ENCODE measurements around the gene TTBK1.

Gene TTBK1

GRCh38 chr6:43271944-43272343 is 28.7 kb downstream of the TTBK1 start:
- DNase-seq (ENCODE audit: low read depth in 2 of 2): no peak

- no peak for DNase-seq (ENCODE audit: low read depth in 2 of 2)
Observed at GRCh38 chr6:43273707-43274106, 30.4 kb downstream of the TTBK1 start.

GRCh38 chr6:43274127-43274915 is 31.0 kb downstream of the TTBK1 start:
- DNase-seq (ENCODE audit: low read depth in 2 of 2): no peak

GRCh38 chr6:43274916-43275597 is 31.8 kb downstream of the TTBK1 start:
- no peak for DNase-seq (ENCODE audit: low read depth in 2 of 2)

GRCh38 chr6:43275801-43276576 is 32.7 kb downstream of the TTBK1 start:
- DNase-seq (ENCODE audit: low read depth in 2 of 2): no peak

- no peak for DNase-seq (ENCODE audit: low read depth in 2 of 2)
Observed at GRCh38 chr6:43276577-43277305, 33.5 kb downstream of the TTBK1 start.

GRCh38 chr6:43277306-43277642 is 34.0 kb downstream of the TTBK1 start:
- DNase-seq (ENCODE audit: low read depth in 2 of 2): no peak

GRCh38 chr6:43277643-43278523 is 34.6 kb downstream of the TTBK1 start:
- no peak for DNase-seq (ENCODE audit: low read depth in 2 of 2)

GRCh38 chr6:43278524-43279078 is 35.3 kb downstream of the TTBK1 start:
- no peak for DNase-seq (ENCODE audit: low read depth in 2 of 2)

- no peak for DNase-seq (ENCODE audit: low read depth in 2 of 2)
Observed at GRCh38 chr6:43280234-43280633, 37.0 kb downstream of the TTBK1 start.

GRCh38 chr6:43282060-43282459 is 38.8 kb downstream of the TTBK1 start:
- no peak for DNase-seq (ENCODE audit: low read depth in 2 of 2)

- DNase-seq (ENCODE audit: low read depth in 2 of 2): no peak
Observed at GRCh38 chr6:43282636-43283513, 39.6 kb downstream of the TTBK1 start.

- DNase-seq (ENCODE audit: low read depth in 2 of 2): no peak
Observed at GRCh38 chr6:43283514-43283901, 40.2 kb downstream of the TTBK1 start.

- no peak for DNase-seq (ENCODE audit: low read depth in 2 of 2)
Observed at GRCh38 chr6:43283905-43284304, 40.6 kb downstream of the TTBK1 start.

GRCh38 chr6:43284991-43285781 is 41.9 kb downstream of the TTBK1 start:
- no peak for DNase-seq (ENCODE audit: low read depth in 2 of 2)

- DNase-seq (ENCODE audit: low read depth in 2 of 2): no peak
Observed at GRCh38 chr6:43285832-43286231, 42.6 kb downstream of the TTBK1 start.

GRCh38 chr6:43286456-43286979 is 43.2 kb downstream of the TTBK1 start:
- no peak for DNase-seq (ENCODE audit: low read depth in 2 of 2)

- no peak for DNase-seq (ENCODE audit: low read depth in 2 of 2)
Observed at GRCh38 chr6:43286980-43287716, 43.9 kb downstream of the TTBK1 start.

Data from stimulated activated CD8-positive, alpha-beta memory T cell treated with anti-CD3 and anti-CD28 coated beads, Interleukin-2, amount 100 ng/mL, for 1 hour (primary cell).